ENCODE measurements around the gene BLOC1S6.
"Not testable (repeated sequence)": the region's sequence is repeated elsewhere in the genome, so short reads cannot be mapped to it uniquely, and the experiment has no call there.

Gene BLOC1S6

GRCh38 chr15:45644437-45644836, 57.3 kb downstream of the BLOC1S6 start:
- no peaks in the 10 kb centered on the region for H3K36me3 ChIP-seq (replicated peaks)
- no peaks in the 10 kb centered on the region for H3K27me3 ChIP-seq (replicated peaks)
- in situ Hi-C loops (cut with HindIII; ENCODE audit: low pct_ligation_motif_present, low sequenced_read_pairs): no loop called here
- H3K4me3 ChIP-seq (ENCODE audit: low read depth, low read length): no peak overlapping the region
- no peak for DNase-seq
- no peak overlapping the region for H3K27ac ChIP-seq
- TF ChIP-seq CTCF (IDR thresholded peaks at IDR 0.05; ENCODE audit: low read depth, low read length, missing control alignments): no peak

GRCh38 chr15:45645026-45645980, 58.1 kb downstream of the BLOC1S6 start:
- no peak for TF ChIP-seq CTCF (IDR thresholded peaks at IDR 0.05; ENCODE audit: low read depth, low read length, missing control alignments)
- no peaks in the 10 kb centered on the region for H3K27me3 ChIP-seq (replicated peaks)
- H3K27ac ChIP-seq: peak overlapping the region; percentile 80
- no peak overlapping the region for H3K4me3 ChIP-seq (ENCODE audit: low read depth, low read length)
- in situ Hi-C loops (cut with HindIII; ENCODE audit: low pct_ligation_motif_present, low sequenced_read_pairs): no loop called here
- peak; percentile 75 for DNase-seq
- H3K36me3 ChIP-seq (replicated peaks): no peaks in the 10 kb centered on the region

GRCh38 chr15:45646220-45646619, 59.0 kb downstream of the BLOC1S6 start:
- TF ChIP-seq CTCF (IDR thresholded peaks at IDR 0.05; ENCODE audit: low read depth, low read length, missing control alignments): no peak
- in situ Hi-C loops (cut with HindIII; ENCODE audit: low pct_ligation_motif_present, low sequenced_read_pairs): no loop called here
- H3K36me3 ChIP-seq (replicated peaks): no peaks in the 10 kb centered on the region
- H3K27me3 ChIP-seq (replicated peaks): no peaks in the 10 kb centered on the region
- peak; percentile 60 for DNase-seq
- H3K27ac ChIP-seq: peak overlapping the region; percentile 80
- H3K4me3 ChIP-seq (ENCODE audit: low read depth, low read length): no peak overlapping the region

- Histone ChIP-seq H3K27me3 (replicated peaks) (no peaks in the 10 kb centered on the region), H3K36me3 (replicated peaks) (no peaks in the 10 kb centered on the region), H3K4me3 (ENCODE audit: low read depth, low read length) (no peak overlapping the region), H3K27ac (no peak overlapping the region)
- in situ Hi-C loops (cut with HindIII; ENCODE audit: low pct_ligation_motif_present, low sequenced_read_pairs): no loop called here
- no peak for TF ChIP-seq CTCF (IDR thresholded peaks at IDR 0.05; ENCODE audit: low read depth, low read length, missing control alignments)
- DNase-seq: no peak
Measured at GRCh38 chr15:45647828-45648227, 60.6 kb downstream of the BLOC1S6 start.

GRCh38 chr15:45648521-45649200, 61.5 kb downstream of the BLOC1S6 start:
- no peaks in the 10 kb centered on the region for H3K27me3 ChIP-seq (replicated peaks)
- DNase-seq: peak; percentile 81
- H3K4me3 ChIP-seq (ENCODE audit: low read depth, low read length): no peak overlapping the region
- no peak for TF ChIP-seq CTCF (IDR thresholded peaks at IDR 0.05; ENCODE audit: low read depth, low read length, missing control alignments)
- H3K27ac ChIP-seq: peak overlapping the region; percentile 9
- in situ Hi-C loops (cut with HindIII; ENCODE audit: low pct_ligation_motif_present, low sequenced_read_pairs): no loop called here
- H3K36me3 ChIP-seq (replicated peaks): no peaks in the 10 kb centered on the region

GRCh38 chr15:45650007-45650406, 62.8 kb downstream of the BLOC1S6 start:
- H3K27me3 ChIP-seq (replicated peaks); in situ Hi-C loops (cut with HindIII; ENCODE audit: low pct_ligation_motif_present, low sequenced_read_pairs); H3K27ac ChIP-seq; H3K36me3 ChIP-seq (replicated peaks); DNase-seq; H3K4me3 ChIP-seq (ENCODE audit: low read depth, low read length): not testable (repeated sequence)

Measured in brain microvascular endothelial cell (primary cell).